ENCODE data around the gene UPK2. TPM values are rescaled to one million over a fixed set of nuclear protein-coding genes. Genes with fewer than 3 reads are reported as not detected.

Gene UPK2
- total and polyA plus RNA-seq, 2 of the 13 experiments (the other 11 are each of a cell fraction or from before 2014, with no cell fraction given): not detected

DNA sequence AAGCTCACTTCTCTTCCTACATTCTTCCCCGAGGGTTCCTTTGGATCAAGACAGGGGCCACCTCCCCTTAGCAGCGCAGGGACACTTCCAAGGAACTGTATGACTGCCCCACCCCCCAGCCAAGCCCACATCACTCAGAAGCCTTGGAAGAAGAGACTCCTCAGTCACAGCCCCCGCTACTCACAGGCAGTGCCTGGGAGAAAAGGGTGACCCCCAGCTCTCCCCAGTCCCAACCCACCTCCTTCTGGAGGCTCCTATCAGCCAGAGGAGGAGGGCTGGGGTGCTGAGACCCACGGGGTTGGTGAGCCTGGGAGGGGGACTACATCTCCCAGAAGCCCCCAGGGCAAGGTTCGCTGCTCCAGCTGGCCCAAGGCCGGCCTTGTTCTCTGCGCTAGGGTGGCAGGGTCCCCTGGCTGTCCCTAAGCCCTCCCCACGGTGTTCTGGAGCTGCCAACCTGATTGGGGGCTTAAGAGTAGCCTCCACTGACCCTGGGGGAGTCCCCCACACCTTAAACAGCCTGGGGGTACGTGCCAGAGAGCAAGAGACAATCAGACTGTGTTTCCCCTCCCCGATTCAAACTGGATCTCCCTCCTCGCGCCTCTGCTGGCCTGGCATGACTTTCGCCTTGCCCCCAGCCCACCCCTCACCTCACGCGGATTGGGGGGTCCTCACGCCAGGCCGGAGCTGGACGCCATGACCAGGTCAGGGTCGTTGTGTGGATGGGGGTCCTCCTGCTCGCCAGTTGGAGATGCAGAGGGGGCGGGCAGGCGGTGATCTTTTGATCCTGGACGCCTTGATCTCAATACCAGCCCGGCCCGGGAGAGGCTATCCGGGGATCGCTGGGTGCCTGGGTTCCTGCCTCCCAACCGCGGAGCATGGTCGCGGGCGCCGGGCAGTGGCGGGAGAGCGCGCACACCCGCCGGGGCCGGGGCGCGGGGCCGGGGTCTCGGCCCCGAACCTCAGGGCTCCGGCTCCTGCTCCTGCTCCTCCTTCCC is 31.2 kb upstream of the UPK2 start (continued):
- TF ChIP-seq, protein P1, sequence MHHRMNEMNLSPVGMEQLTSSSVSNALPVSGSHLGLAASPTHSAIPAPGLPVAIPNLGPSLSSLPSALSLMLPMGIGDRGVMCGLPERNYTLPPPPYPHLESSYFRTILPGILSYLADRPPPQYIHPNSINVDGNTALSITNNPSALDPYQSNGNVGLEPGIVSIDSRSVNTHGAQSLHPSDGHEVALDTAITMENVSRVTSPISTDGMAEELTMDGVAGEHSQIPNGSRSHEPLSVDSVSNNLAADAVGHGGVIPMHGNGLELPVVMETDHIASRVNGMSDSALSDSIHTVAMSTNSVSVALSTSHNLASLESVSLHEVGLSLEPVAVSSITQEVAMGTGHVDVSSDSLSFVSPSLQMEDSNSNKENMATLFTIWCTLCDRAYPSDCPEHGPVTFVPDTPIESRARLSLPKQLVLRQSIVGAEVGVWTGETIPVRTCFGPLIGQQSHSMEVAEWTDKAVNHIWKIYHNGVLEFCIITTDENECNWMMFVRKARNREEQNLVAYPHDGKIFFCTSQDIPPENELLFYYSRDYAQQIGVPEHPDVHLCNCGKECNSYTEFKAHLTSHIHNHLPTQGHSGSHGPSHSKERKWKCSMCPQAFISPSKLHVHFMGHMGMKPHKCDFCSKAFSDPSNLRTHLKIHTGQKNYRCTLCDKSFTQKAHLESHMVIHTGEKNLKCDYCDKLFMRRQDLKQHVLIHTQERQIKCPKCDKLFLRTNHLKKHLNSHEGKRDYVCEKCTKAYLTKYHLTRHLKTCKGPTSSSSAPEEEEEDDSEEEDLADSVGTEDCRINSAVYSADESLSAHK (CRISPR knock-in tag; IDR thresholded peaks at IDR 0.05; ENCODE audit: borderline replicate concordance): no peak
- no peak for TF ChIP-seq THYN1 (CRISPR knock-in tag; IDR thresholded peaks at IDR 0.05; ENCODE audit: borderline replicate concordance, low read depth)
- TF ChIP-seq ZNF766 (CRISPR knock-in tag; IDR thresholded peaks at IDR 0.05; ENCODE audit: borderline replicate concordance): no peak
- no peak for TF ChIP-seq ZNF180 (CRISPR knock-in tag; IDR thresholded peaks at IDR 0.05; ENCODE audit: borderline replicate concordance, low read depth)
- no peak; the same call in 1 of the 2 replicates for TF ChIP-seq ZNF124 (CRISPR knock-in tag; IDR thresholded peaks at IDR 0.05)
- no peak for TF ChIP-seq TARDBP (CRISPR knock-in tag; IDR thresholded peaks at IDR 0.05)
- TF ChIP-seq ZNF446 (CRISPR knock-in tag; IDR thresholded peaks at IDR 0.05): no peak
- no peak for TF ChIP-seq NR2F6 (IDR thresholded peaks at IDR 0.05)
- TF ChIP-seq NR2F6 (CRISPR knock-in tag; IDR thresholded peaks at IDR 0.05): no peak
- TF ChIP-seq ZNF18 (CRISPR knock-in tag; IDR thresholded peaks at IDR 0.05; ENCODE audit: insufficient replicate concordance): no peak
- no peak for TF ChIP-seq ZNF280D (CRISPR knock-in tag; IDR thresholded peaks at IDR 0.05)
- TF ChIP-seq ISL2 (CRISPR knock-in tag; IDR thresholded peaks at IDR 0.05): no peak
- 0 out of 2 replicates have a peak, but pooled peaks have one; percentile 77 for TF ChIP-seq KDM5B (CRISPR knock-in tag; IDR thresholded peaks at IDR 0.05; ENCODE audit: borderline replicate concordance)
- peak; percentile 37 for TF ChIP-seq POGZ (CRISPR knock-in tag; IDR thresholded peaks at IDR 0.05)
- no peak for TF ChIP-seq ZNF282 (IDR thresholded peaks at IDR 0.05; ENCODE audit: partially characterized antibody)
- TF ChIP-seq SCMH1 (CRISPR knock-in tag; IDR thresholded peaks at IDR 0.05; ENCODE audit: borderline replicate concordance): no peak
- TF ChIP-seq ZNF816 (CRISPR knock-in tag; IDR thresholded peaks at IDR 0.05; ENCODE audit: borderline replicate concordance): no peak
- no peak for TF ChIP-seq NFE2 (CRISPR knock-in tag; IDR thresholded peaks at IDR 0.05)
- peak; percentile 46; the same call in 1 of the 2 replicates for TF ChIP-seq MTF2 (CRISPR knock-in tag; IDR thresholded peaks at IDR 0.05; ENCODE audit: borderline replicate concordance)
- TF ChIP-seq KLF9 (CRISPR knock-in tag; IDR thresholded peaks at IDR 0.05; ENCODE audit: low read depth): no peak
- TF ChIP-seq SP1 (IDR thresholded peaks at IDR 0.05): no peak
- TF ChIP-seq SP1 (CRISPR knock-in tag; IDR thresholded peaks at IDR 0.05): no peak

Measured in HepG2 (cell line).